Heart right ventricle (tissue), 16 donors: Measurements from ENCODE around the gene RTCA. TPM values are rescaled to one million over a fixed set of nuclear protein-coding genes. Genes with fewer than 3 reads are reported as not detected.
"Not testable (repeated sequence)": the region's sequence is repeated elsewhere in the genome, so short reads cannot be mapped to it uniquely, and the experiment has no call there.

Experiments
- ATAC-seq, 8 donors: fragments of 200-7000 bp; cut with Tn5 transposase; one replicate each; pipeline ENCODE4 v1.9.1; 2020; ENCODE audit warnings: mild to moderate bottlenecking in 8 of 8, moderate library complexity in 8 of 8, moderate number of reproducible peaks in 1 of 8
- DNase-seq, 2 donors: peaks; one replicate each; pipeline ENCODE4 v3.0.0-alpha.2; 2020
- H3K27ac ChIP-seq, 10 donors: fragments of 200-600 bp; sonication (generic) in 2 of 10; one replicate each; pipeline versions ENCODE4 v1.5.0 to v1.8.0; 2020 to 2022; ENCODE audit warnings: mild to moderate bottlenecking in 3 of 10
- H3K27me3 ChIP-seq, 7 donors: fragments of 200-600 bp; one replicate each; pipeline ENCODE4 v1.8.0; 2021 to 2022; ENCODE audit warnings: mild to moderate bottlenecking in 2 of 7
- H3K36me3 ChIP-seq, 9 donors: fragments of 200-600 bp; sonication (generic) in 1 of 9; one replicate each; pipeline versions ENCODE4 v1.5.0 to v1.8.0; 2020 to 2022; ENCODE audit warnings: mild to moderate bottlenecking in 2 of 9
- H3K4me1 ChIP-seq, 9 donors: fragments of 200-600 bp; sonication (generic) in 1 of 9; one replicate each; pipeline versions ENCODE4 v1.5.0 to v1.8.0; 2020 to 2022; ENCODE audit warnings: mild to moderate bottlenecking in 4 of 9
- H3K4me3 ChIP-seq, 10 donors: fragments of 200-600 bp; sonication (generic) in 2 of 10; one replicate each; pipeline versions ENCODE4 v1.5.0 to v1.8.0; 2020 to 2022; ENCODE audit warnings: mild to moderate bottlenecking in 7 of 10, moderate library complexity in 2 of 10
- H3K9me3 ChIP-seq, 11 donors: fragments of 200-600 bp in 10 of 11; sonication (generic) in 2 of 11; one replicate each; pipeline versions ENCODE4 v1.5.0 to v1.8.0; 2013 to 2022; ENCODE audit warnings: mild to moderate bottlenecking in 2 of 11, control low read depth in 1 of 11, moderate library complexity in 1 of 11
- WGBS, 2 donors: extraction: QIAGEN DNeasy Blood & Tissue Kit; methylation state at CpG; one replicate each; pipeline ENCODE4 v1.1.7; 2013; ENCODE audit warnings: inconsistent platforms in 1 of 2; 5-methylcytosine and 5-hydroxymethylcytosine counted together
- intact Hi-C, 10 donors: fragments of 100-400 bp; cut with DNase I; formaldehyde crosslinking; loops; one replicate each; pipeline versions ENCODE4 v1.11.1 to v1.14.2; 2022
- polyA plus RNA-seq, 2 donors: library from polyadenylated mRNA; stranded (reverse); fragments of 200-250 nt; gene quantifications; one replicate each; pipeline ENCODE4 v1.2.3, GENCODE V29; 2013
- total RNA-seq, 10 donors: library from RNA; stranded (reverse); fragmentation: NEBNext Ultra II Directional in 3 of 10; extraction: Animal tissue kit (Norgen Biotek cat#: 25700) in 3 of 10; gene quantifications; one replicate each; pipeline versions ENCODE4 v1.2.1 to v1.2.4, GENCODE V29; 2021 to 2023
- TF ChIP-seq, protein P1 (sequence below), 9 donors: fragments of 200-600 bp; sonication (generic) in 2 of 9; IDR thresholded peaks; one replicate each; pipeline versions ENCODE4 v1.5.0 to v1.8.0; 2021 to 2022; ENCODE audit warnings: antibody characterized with exemption in 9 of 9, mild to moderate bottlenecking in 5 of 9, moderate library complexity in 1 of 9
- donor health status: Arrhythmogenic right ventricular cardiomyopathy.
- donor health status: ischemic (EF 13 %, LVEDD 7.1; RV severe dilation, severe dysfunction).
- donor health status: healthy with polysubstance abuse.
- donor health status: DM: no; HTN: yes; CAD: no.
- donor health status: DM: no; HTN: no; CAD: no.
- donor health status: ischemic (EF 25% LVEDD 6.9; RV normal size, moderate dysfunction).
- donor health status: ischemic (EF 25% LVEDD 5.7; RV mildly dilated, moderate dysfunction).
- donor health status: healthy.
- donor health status: DM: yes; HTN: yes; CAD: no.
- donor health status: Ischemic cardiomyopathy.
- donor health status: ischemic (EF 35%, LVEDD 5.7; RV mildly dilated, moderate dysfunction).
- donor health status: nonischemic (EF 11% LVEDD 7.7; RV severe dilation, severe dysfunction).
- donor health status: DM: yes; HTN: yes; CAD: no.
- donor health status: PGD.
- donor health status: ischemic (EF 29% LVEDD 5.4; RV normal size, mild dysfunction).
- donor health status: nonischemic (EF 23%, LVEDD 6.1; RV moderate dilation, normal function).

The RTCA gene
- total and polyA plus RNA-seq, 12 donors = 17.1 to 44.8 (median 36.7) TPM

DNA sequence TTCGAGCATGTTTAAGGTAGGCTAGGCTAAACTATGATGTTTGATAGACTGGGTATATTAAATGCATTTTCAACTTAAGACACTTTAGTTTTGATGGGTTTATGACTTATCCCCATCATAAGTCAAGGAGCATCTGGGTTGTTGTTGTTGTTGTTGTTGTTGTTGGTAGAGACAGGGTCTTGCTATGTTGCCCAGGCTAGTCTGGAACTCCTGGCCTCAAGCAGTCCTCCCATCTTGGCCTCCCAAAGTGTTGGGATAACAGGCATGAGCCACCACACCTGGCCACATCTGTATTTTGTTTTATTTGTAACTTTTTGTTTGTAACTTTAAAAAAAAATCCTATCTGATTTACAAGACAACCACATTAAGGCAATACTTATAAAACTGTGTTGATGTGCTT lies 33.9 kb upstream of the RTCA start:
- WGBS, 2 donors = 98% methylated on average over 1 of the region's 1 CpG
- H3K4me1 ChIP-seq = peaks cover 0 to 8% (median 0%) of the 10 kb centered on the region in 9 donors
- peaks cover 0 to 100% (median 24%) of the 10 kb centered on the region in 9 donors for H3K36me3 ChIP-seq
- intact Hi-C loops = no loop called here
- TF ChIP-seq, protein P1, sequence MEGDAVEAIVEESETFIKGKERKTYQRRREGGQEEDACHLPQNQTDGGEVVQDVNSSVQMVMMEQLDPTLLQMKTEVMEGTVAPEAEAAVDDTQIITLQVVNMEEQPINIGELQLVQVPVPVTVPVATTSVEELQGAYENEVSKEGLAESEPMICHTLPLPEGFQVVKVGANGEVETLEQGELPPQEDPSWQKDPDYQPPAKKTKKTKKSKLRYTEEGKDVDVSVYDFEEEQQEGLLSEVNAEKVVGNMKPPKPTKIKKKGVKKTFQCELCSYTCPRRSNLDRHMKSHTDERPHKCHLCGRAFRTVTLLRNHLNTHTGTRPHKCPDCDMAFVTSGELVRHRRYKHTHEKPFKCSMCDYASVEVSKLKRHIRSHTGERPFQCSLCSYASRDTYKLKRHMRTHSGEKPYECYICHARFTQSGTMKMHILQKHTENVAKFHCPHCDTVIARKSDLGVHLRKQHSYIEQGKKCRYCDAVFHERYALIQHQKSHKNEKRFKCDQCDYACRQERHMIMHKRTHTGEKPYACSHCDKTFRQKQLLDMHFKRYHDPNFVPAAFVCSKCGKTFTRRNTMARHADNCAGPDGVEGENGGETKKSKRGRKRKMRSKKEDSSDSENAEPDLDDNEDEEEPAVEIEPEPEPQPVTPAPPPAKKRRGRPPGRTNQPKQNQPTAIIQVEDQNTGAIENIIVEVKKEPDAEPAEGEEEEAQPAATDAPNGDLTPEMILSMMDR (IDR thresholded peaks at IDR 0.05) = no peak
- no peaks in the 10 kb centered on the region for H3K9me3 ChIP-seq
- H3K4me3 ChIP-seq = no peak overlapping the region
- no peak for DNase-seq
- ATAC-seq = no peak
- no peak overlapping the region for H3K27ac ChIP-seq
- no peaks in the 10 kb centered on the region for H3K27me3 ChIP-seq

DNA sequence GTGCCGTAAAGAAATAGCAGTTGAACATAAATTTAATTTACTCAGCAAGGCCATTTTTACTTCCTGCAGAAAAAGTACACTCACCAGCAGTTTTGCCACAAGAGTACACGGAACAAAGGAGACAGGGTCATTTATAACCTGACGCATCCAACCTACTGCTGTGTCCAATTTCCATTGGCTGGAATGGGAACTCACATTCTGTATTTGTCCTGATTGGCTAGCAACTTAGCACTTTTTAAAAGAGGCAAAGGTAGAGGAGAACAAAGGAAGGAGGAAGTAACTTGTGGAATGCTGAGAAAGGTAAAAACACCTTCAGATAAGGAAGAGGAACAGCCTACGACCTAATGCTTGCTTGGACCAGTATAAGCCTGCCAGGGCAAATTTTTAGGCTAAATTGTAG lies 32.5 kb upstream of the RTCA start:
- 94 to 96% methylated on average over 4 of the region's 4 CpGs for WGBS, 2 donors
- DNase-seq, ATAC-seq, H3K27me3 ChIP-seq, H3K27ac ChIP-seq, H3K4me1 ChIP-seq, H3K9me3 ChIP-seq, H3K4me3 ChIP-seq, intact Hi-C loops: not testable (repeated sequence)
- H3K36me3 ChIP-seq = peaks cover 0 to 94% (median 24%) of the 10 kb centered on the region in 9 donors

DNA sequence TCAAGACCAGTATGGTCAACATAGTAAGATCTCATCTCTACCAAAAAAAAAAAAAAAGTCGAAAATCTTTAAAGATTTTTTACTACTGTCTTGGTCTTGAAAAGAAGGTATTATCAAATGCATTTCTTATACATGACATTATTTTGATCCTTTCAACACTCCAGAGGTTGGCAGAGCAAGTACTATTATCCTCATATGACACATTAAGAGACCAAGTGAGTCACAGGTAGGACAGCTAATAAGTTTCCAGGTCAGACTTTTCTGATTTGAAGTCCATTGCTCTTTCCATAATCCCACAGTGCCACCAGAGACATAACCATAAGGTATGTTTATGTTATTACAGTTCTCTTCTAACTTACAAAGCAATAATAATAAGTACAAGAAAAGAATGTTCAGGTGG lies 31.6 kb upstream of the RTCA start:
- H3K27me3 ChIP-seq = no peaks in the 10 kb centered on the region
- H3K4me1 ChIP-seq = peaks cover 0 to 8% (median 0%) of the 10 kb centered on the region in 9 donors
- 90 to 97% methylated on average over 1 of the region's 1 CpG for WGBS, 2 donors
- H3K36me3 ChIP-seq = peaks cover 0 to 94% (median 24%) of the 10 kb centered on the region in 9 donors
- H3K9me3 ChIP-seq = no peaks in the 10 kb centered on the region
- ATAC-seq (no peak), DNase-seq (no peak)
- no peak overlapping the region for H3K27ac ChIP-seq
- intact Hi-C loops = no loop called here
- no peak overlapping the region for H3K4me3 ChIP-seq
- TF ChIP-seq, protein P1 (IDR thresholded peaks at IDR 0.05) = no peak

DNA sequence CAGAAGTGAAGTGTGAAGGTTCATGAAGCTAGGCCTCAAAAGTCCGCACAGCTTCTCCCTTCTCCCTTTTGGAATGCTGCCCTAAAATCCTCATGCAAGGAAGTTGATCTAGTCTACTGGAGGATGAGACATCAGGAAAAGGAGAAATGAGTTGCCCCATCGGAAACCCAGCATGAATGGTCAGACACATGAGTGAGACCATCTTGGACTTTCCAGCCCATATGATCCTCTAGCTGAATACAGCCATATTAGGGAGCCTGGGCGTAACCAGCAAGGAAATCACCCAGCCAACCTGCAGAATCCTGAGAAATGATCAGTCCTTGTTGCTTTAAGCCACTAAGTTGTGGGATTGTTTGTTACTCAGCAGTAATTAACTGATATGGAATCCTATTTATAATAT lies 28.9 kb upstream of the RTCA start:
- Histone ChIP-seq H3K27ac (no peak overlapping the region), H3K9me3 (no peaks in the 10 kb centered on the region), H3K27me3 (no peaks in the 10 kb centered on the region), H3K4me3 (no peak overlapping the region), H3K36me3 (peaks cover 0 to 87% (median 14%) of the 10 kb centered on the region in 9 donors), H3K4me1 (peaks cover 0 to 12% (median 0%) of the 10 kb centered on the region in 9 donors)
- intact Hi-C loops = no loop called here
- 99 to 100% methylated on average over 3 of the region's 3 CpGs for WGBS, 2 donors
- DNase-seq (no peak), ATAC-seq (no peak)
- TF ChIP-seq, protein P1 (IDR thresholded peaks at IDR 0.05) = no peak

DNA sequence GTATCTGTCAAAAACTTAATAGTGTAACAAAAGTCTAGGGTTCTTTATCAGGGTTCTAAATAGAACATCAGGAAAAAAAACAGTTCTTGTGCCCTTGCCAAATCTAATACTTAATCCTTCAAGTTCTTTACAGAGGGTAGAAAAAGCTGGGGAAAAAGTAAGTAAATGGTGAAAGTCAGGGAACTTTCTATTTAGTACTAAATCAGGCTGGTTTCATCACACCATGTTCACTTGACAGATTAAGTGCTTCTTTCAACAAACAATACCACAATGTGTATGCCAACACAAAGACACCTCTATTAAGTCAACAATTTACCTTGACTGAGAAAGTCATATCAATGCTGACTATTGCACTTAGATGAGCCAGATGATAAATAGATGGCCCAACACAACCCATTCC lies 26.1 kb upstream of the RTCA start:
- no peaks in the 10 kb centered on the region for H3K27me3 ChIP-seq
- TF ChIP-seq, protein P1 (IDR thresholded peaks at IDR 0.05) = no peak
- intact Hi-C loops = loop anchor here in 3 of 10 donors (10.0 kb wide), 2 partner anchors 215 to 655 kb away; partner anchors contain the start of genes EXTL2 (in 1 of the 3) and SLC30A7 (in 1 of the 3)
- H3K27ac ChIP-seq = no peak overlapping the region
- no peaks in the 10 kb centered on the region for H3K9me3 ChIP-seq
- H3K36me3 ChIP-seq = peaks cover 0 to 65% (median 0%) of the 10 kb centered on the region in 9 donors
- H3K4me1 ChIP-seq = peaks cover 0 to 22% (median 0%) of the 10 kb centered on the region in 9 donors
- no peak overlapping the region for H3K4me3 ChIP-seq
- no peak for ATAC-seq
- DNase-seq = no peak
